ENCODE measurements around the gene MDM1.

Gene MDM1

GRCh38 chr12:68331869-68332727, at the start of gene MDM1:
TSS of gene MDM1 (minus strand) at chr12:68332362. CDS start at chr12:68332245, 117 bp downstream.
- DNase-seq, result peak; percentile 82 to 96

GRCh38 chr12:68381476-68382219, 49.5 kb upstream of the MDM1 start:
- DNase-seq, result peak in 1 of 2 donors; percentile 24

- DNase-seq, result no peak
Observed at GRCh38 chr12:68378872-68379606, 46.9 kb upstream of the MDM1 start.

GRCh38 chr12:68377881-68378280, 45.7 kb upstream of the MDM1 start:
- no peak for DNase-seq

GRCh38 chr12:68376901-68377300, 44.7 kb upstream of the MDM1 start:
- DNase-seq, result no peak

GRCh38 chr12:68375756-68376695, 43.9 kb upstream of the MDM1 start:
- DNase-seq, result no peak

GRCh38 chr12:68374307-68374982, 42.3 kb upstream of the MDM1 start:
- DNase-seq, result no peak

GRCh38 chr12:68370667-68371066, 38.5 kb upstream of the MDM1 start:
- no peak for DNase-seq

GRCh38 chr12:68370006-68370590, 37.9 kb upstream of the MDM1 start:
- DNase-seq, result no peak

- DNase-seq, result peak in 1 of 2 donors; percentile 9
Observed at GRCh38 chr12:68368327-68368726, 36.2 kb upstream of the MDM1 start.

GRCh38 chr12:68367903-68368302, 35.7 kb upstream of the MDM1 start:
- no peak for DNase-seq

- no peak for DNase-seq
Observed at GRCh38 chr12:68367116-68367515, 35.0 kb upstream of the MDM1 start.

- DNase-seq, result peak; percentile 85 to 99
Observed at GRCh38 chr12:68364893-68365725, 32.9 kb upstream of the MDM1 start.

GRCh38 chr12:68364328-68364727, 32.2 kb upstream of the MDM1 start:
- DNase-seq, result no peak

GRCh38 chr12:68361953-68362352, 29.8 kb upstream of the MDM1 start:
- no peak for DNase-seq

- no peak for DNase-seq
Observed at GRCh38 chr12:68359674-68360073, 27.5 kb upstream of the MDM1 start.

- DNase-seq, result peak; percentile 17 to 61
Observed at GRCh38 chr12:68358532-68359485, 26.6 kb upstream of the MDM1 start.

- DNase-seq, result no peak
Observed at GRCh38 chr12:68356986-68357385, 24.8 kb upstream of the MDM1 start.
